ENCODE data around the gene SENP2.
"Not testable (repeated sequence)": the region's sequence is repeated elsewhere in the genome, so short reads cannot be mapped to it uniquely, and the experiment has no call there.

Gene SENP2

GRCh38 chr3:185586686-185587039 lies 568 bp downstream of the SENP2 start:
- no peak for DNase-seq (ENCODE audit: low spot score)

GRCh38 chr3:185594073-185594472 lies 8.0 kb downstream of the SENP2 start:
- DNase-seq (ENCODE audit: low spot score) = no peak

- no peak for DNase-seq (ENCODE audit: low spot score)
Measured at GRCh38 chr3:185595526-185595925, 9.4 kb downstream of the SENP2 start.

- DNase-seq (ENCODE audit: low spot score) = no peak
Measured at GRCh38 chr3:185605566-185605965, 19.5 kb downstream of the SENP2 start.

GRCh38 chr3:185606196-185606595 lies 20.1 kb downstream of the SENP2 start:
- no peak for DNase-seq (ENCODE audit: low spot score)

- no peak for DNase-seq (ENCODE audit: low spot score)
Measured at GRCh38 chr3:185613016-185613415, 26.9 kb downstream of the SENP2 start.

GRCh38 chr3:185623939-185624665 lies 38.0 kb downstream of the SENP2 start:
- DNase-seq (ENCODE audit: low spot score) = no peak

GRCh38 chr3:185625784-185626183 lies 39.7 kb downstream of the SENP2 start:
- no peak for DNase-seq (ENCODE audit: low spot score)

GRCh38 chr3:185629554-185630181 lies 43.6 kb downstream of the SENP2 start:
- no peak for DNase-seq (ENCODE audit: low spot score)

GRCh38 chr3:185630182-185630622 lies 44.1 kb downstream of the SENP2 start:
- no peak for DNase-seq (ENCODE audit: low spot score)

GRCh38 chr3:185631108-185631507 lies 45.0 kb downstream of the SENP2 start:
- no peak for DNase-seq (ENCODE audit: low spot score)

GRCh38 chr3:185631508-185632206 lies 45.6 kb downstream of the SENP2 start:
- DNase-seq (ENCODE audit: low spot score) = no peak

- no peak for DNase-seq (ENCODE audit: low spot score)
Measured at GRCh38 chr3:185632996-185633395, 46.9 kb downstream of the SENP2 start.

- DNase-seq (ENCODE audit: low spot score) = no peak
Measured at GRCh38 chr3:185637388-185637787, 51.3 kb downstream of the SENP2 start.

GRCh38 chr3:185638651-185639050 lies 52.6 kb downstream of the SENP2 start:
- not testable (repeated sequence) for DNase-seq (ENCODE audit: low spot score)

GRCh38 chr3:185639632-185640206 lies 53.6 kb downstream of the SENP2 start:
- DNase-seq (ENCODE audit: low spot score) = no peak

- no peak for DNase-seq (ENCODE audit: low spot score)
Measured at GRCh38 chr3:185640308-185640707, 54.2 kb downstream of the SENP2 start.

- not testable (repeated sequence) for DNase-seq (ENCODE audit: low spot score)
Measured at GRCh38 chr3:185645191-185645590, 59.1 kb downstream of the SENP2 start.

- no peak for DNase-seq (ENCODE audit: low spot score)
Measured at GRCh38 chr3:185645596-185646381, 59.7 kb downstream of the SENP2 start.

- DNase-seq (ENCODE audit: low spot score) = no peak
Measured at GRCh38 chr3:185646382-185647133, 60.5 kb downstream of the SENP2 start.
